GM19452 (cell line): ENCODE measurements around the gene ZNF804A.
"Not testable (repeated sequence)": the region's sequence is repeated elsewhere in the genome, so short reads cannot be mapped to it uniquely, and the experiment has no call there.

Experiments used
- ATAC-seq: cut with Tn5 transposase; IDR thresholded peaks from one replicate; pipeline ENCODE4 v1.9.1; 2021; ENCODE audit not compliant: unreplicated experiment

The ZNF804A gene

DNA sequence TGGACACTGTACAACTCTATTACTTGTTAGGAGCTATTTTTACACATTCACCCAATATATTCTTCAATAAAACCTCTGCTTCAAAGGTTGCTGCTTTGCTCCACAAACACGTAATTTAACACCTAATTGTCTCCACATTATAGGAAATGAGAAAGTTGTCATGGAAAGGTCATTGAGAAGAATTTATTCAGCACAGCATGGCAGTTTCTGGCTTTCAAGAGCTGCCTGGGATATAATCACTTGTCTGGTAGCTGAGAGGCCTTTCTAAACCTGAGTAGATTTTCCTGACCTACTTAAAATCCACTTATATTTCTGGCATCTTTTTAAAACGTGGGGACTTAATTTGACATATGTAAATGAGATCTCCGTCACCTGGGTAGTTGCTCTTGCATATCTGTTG lies 216.1 kb downstream of the ZNF804A start:
- ATAC-seq = no peak

GRCh38 chr2:184815824-184816223 lies 217.5 kb downstream of the ZNF804A start:
- no peak for ATAC-seq

DNA sequence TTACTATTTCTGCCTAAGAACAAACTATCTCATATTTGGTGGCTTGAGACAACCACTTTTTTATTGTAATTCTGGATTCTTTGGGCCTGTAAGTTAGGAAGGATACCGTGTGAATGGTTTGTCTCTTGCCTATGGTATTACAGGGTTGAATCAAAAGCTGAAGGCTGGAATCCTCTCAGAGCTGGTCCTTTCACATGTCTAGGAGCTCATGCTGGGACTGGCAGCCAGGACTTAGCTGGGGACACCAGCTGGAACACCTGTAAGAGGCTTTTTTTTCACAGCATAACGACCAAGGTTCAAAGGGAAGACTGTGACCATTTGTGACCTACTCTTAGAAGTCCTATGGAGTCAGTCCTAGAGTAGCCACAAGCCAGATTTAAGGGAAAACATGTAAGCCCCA lies 226.3 kb downstream of the ZNF804A start:
- no peak for ATAC-seq

DNA sequence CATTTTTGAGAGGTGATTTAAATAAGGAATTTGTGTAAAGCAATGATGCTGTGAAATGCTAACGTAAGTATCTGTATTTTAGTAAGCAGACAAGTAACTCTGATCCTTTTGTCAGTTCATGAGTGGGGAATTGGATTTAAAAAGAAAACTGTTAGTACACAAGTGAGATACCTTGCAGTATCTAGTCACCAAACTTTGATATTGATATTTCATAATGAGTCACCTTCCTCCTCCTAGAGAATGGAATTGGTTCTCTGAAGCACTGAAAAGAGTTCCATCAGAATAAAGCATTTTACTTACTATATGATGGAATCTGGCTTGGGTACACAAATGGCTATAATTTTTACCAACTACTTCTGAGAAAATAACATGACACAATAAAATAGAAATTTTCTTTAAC lies 232.2 kb downstream of the ZNF804A start:
- ATAC-seq = no peak

DNA sequence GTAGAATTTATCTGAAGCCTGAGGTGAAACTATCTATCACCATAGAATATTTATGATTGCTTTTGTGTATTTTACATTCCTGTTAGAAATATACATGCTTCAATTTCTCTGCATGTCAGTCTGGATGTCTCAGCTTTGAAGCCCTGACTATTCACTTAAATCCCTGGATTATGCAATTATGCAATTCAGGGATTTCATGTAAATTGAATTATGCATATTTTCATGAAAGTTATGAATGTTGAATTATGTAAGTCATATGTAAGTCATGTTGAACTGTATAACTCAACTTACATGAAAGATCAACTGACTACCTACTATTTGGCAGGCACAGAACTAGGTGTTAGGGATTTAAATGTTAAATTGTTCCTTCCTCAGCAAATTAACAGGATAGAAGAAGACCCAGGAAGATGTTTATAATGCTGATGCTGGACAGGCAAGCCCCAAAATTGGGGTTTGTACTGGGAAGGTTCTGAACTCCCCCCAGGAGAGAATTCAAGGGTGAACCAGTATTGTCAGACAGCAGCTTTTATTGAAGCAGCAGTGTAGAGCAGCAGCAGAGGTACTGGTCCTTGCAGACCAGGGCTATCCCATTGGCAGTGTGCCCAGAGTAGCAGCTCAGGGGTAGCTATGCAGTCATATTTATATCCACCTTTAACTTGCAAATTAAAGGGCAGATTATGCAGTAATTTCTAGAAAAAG lies 236.5 kb downstream of the ZNF804A start:
- no peak for ATAC-seq

DNA sequence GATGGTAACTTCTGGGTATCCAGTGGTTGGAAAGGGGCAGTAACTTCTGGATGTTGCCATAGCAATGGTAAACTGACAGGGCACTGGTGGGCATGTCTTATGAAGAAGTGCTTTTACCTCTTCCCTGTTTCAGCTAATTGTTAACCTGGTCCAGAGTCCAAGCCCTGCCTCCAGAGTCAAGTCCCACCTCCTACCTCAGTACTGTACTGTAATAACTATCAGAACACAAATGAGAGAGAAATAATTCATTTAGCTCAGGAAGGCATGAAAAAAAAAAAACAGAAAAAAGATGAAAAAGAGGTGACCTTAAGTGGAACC lies 237.0 kb downstream of the ZNF804A start:
- ATAC-seq = no peak

- ATAC-seq = no peak
Measured at GRCh38 chr2:184847331-184847730, 249.0 kb downstream of the ZNF804A start.

- no peak for ATAC-seq
Measured at GRCh38 chr2:184849516-184849915, 251.2 kb downstream of the ZNF804A start.

GRCh38 chr2:184851576-184851975 lies 253.2 kb downstream of the ZNF804A start:
- no peak for ATAC-seq

DNA sequence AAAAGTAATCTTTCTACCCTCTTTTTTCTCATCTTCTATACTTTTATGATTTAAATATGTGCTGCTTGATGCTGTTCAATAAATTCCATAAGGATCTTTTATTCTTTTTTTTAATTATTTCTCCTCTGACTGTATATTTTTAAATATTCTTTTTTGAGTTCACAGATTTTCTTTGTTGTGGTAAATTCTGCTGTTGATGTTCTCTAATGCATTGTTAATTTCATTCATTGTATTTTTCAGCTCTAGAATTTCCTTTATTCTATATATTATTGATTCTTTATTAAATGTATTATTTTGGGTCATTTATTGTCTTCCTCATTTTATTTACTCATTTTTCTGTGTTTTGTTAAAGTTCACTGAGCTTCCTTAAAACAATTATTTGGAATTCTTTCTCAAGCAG lies 260.9 kb downstream of the ZNF804A start:
- no peak for ATAC-seq

GRCh38 chr2:184860744-184861143 lies 262.4 kb downstream of the ZNF804A start:
- no peak for ATAC-seq

- no peak for ATAC-seq
Measured at GRCh38 chr2:184875212-184875611, 276.9 kb downstream of the ZNF804A start.

DNA sequence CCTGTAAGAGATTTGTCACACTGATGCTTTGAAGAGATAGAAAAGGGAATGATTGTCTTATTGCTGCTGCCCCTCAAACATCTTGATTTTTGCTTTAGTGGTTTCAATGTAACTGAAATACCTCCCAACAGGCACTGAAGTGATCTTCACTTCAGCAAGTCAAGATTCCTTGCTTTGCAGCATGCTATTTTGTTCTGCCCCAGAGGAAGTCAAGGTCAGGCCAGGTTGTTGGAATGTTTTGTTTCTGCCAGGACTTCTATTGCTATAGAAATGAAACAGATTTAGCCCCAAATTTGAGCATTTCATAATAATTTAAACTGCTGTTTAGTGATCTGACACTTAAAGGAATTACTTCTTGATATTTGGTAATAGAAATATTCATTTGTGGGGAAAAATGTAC lies 277.6 kb downstream of the ZNF804A start:
- no peak for ATAC-seq

- ATAC-seq = no peak
Measured at GRCh38 chr2:184877909-184878308, 279.6 kb downstream of the ZNF804A start.

DNA sequence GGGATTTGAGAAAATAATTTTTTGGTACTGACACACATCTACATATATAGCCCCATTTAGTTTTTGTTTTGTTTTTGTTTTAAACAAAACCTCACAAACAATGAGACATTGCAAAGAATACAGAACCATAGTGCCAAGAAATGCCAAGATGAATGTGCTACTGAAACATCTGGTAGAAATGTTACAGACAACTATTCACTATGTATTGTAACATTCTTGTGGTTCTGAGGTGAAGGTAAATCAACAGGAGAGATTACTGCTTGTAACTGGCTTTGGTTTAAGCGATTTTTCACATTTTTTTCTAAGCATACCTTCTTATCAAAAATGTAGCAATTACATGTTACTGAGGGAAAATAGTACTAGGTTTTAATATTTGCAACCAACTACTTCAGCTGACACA lies 281.3 kb downstream of the ZNF804A start:
- no peak for ATAC-seq

DNA sequence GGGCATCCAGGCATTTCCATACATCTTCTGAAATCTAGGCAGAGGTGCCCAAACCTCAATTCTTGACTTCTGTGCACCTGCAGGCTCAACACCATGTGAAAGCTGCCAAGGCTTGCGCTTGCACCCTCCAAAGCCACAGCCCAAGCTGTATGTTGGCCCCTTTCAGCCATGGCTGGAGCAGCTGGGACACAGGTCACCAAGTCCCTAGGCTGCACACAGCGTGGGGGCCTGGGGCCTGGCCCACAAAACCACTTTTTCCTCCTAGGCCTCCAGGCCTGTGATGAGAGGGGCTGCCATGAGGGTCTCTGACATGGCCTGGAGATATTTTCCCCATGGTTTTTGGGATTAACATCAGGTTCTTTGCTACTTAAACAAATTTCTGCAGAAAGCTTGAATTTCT lies 288.3 kb downstream of the ZNF804A start:
- not testable (repeated sequence) for ATAC-seq

- no peak for ATAC-seq
Measured at GRCh38 chr2:184890311-184890710, 292.0 kb downstream of the ZNF804A start.

- ATAC-seq = no peak
Measured at GRCh38 chr2:184904991-184905390, 306.7 kb downstream of the ZNF804A start.

GRCh38 chr2:184906160-184906559 lies 307.8 kb downstream of the ZNF804A start:
- ATAC-seq = no peak

DNA sequence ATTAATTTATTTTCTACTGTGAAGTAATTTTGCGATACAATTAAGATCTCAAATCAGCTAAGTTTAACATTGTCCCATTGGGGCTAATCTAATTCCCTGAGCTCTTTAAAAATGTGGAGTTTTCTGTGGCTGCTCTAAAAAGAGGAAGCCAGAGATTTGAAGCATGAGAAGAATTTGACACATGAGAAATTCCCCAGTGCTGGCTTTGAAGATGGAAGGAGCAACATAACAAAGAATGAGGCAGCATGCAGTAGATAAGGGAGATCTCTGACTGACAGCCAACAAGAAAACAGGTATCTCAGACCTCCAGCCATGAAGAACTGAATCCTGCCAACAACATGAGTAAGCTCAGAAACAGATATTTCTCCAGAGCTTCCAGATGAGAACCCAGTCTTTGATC lies 308.4 kb downstream of the ZNF804A start:
- ATAC-seq = no peak

DNA sequence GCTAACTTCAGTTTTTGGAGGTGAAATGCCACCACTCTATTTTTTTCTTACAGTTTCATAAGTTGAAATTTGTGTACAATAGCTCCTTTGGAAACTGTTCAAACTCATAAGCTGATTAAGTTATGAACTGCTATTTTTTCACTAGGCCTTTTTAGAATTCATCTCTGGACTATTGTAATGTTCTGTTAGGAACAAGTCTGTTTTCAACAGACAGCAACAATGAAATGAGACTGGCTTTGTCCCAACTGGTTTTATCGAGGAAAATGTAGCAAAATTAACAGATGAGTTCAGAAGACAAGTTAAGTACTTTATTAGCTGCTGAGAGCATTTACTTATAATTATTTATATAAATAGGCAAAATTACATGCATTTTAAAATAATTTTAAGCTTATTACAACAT lies 310.6 kb downstream of the ZNF804A start:
- no peak for ATAC-seq

GRCh38 chr2:184920451-184920965 lies 322.2 kb downstream of the ZNF804A start:
- no peak for ATAC-seq

- ATAC-seq = no peak
Measured at GRCh38 chr2:184921676-184922075, 323.3 kb downstream of the ZNF804A start.
